ENCODE results near the gene TTYH3.

TTYH3 gene

DNA sequence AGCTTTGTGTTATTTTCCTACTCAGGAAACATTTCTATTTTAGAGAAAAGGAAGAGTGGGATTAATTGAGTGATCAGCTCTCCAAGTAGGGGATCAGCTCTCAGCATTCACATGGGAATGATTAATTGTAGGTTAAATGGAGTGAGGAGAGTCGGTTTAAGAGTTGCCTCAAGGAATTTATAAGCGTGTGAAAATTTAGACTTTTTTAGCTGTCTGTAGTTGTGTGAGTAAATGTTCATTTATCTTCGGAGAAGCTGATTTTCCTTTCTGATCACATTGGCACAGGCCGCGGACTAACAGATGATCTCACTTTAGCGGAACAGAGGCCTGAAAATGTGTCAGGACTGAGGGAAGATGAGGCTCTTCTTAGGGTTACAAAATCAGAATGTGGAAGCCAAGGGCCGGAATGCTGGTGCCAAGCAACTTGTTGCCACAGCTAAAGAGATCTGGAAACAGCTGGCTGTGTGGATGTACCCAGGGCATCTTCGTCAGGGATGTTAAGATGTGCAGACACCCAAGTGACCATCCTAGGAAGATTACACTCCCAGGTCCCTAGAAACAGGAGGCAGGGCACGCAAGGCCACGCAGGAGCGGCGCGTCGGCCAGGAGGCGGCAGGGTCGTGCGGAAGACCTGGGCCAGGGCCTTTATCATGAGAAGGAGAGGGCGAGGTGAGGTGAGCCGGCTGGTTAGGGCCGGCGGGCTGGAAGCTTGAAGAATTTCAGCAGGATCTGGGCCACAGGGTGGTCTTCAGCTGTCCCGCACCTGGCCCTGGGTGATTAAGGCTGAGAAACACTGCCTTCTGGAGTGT is 35.1 kb upstream of the TTYH3 start:
- Mint-ChIP-seq H3K4me1 (no peaks in the 10 kb centered on the region), H3K36me3 (peaks cover 5% of the 10 kb centered on the region), H3K4me3 (no peak overlapping the region), H3K27ac (no peak overlapping the region), H3K9me3 (no peaks in the 10 kb centered on the region)
- DNase-seq (ENCODE audit: low spot score in 2 of 2) (no peak), ATAC-seq (no peak)

DNA sequence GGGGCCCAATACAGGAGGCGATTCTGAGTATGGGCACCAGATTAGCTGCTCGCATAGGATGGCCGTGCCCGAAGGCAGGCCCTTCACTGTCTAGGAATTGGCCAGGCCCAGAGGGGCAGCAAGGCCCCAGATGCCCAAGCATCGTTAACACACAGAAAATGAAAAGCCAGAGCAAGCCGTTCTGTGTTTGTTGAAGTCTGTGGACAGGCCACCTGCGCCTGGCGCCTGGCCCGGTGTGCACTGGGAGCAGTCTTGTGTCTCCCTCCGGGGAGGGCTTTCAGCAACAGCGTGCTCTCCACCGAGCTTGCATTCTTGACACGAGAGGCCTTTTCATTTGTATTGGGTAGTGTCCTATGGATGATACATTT is 34.5 kb upstream of the TTYH3 start:
- ATAC-seq (no peak), DNase-seq (ENCODE audit: low spot score in 2 of 2) (no peak)
- H3K36me3 Mint-ChIP-seq = peaks cover 5% of the 10 kb centered on the region
- H3K4me1 Mint-ChIP-seq = no peaks in the 10 kb centered on the region
- no peak overlapping the region for H3K27ac Mint-ChIP-seq
- no peaks in the 10 kb centered on the region for H3K9me3 Mint-ChIP-seq
- no peak overlapping the region for H3K4me3 Mint-ChIP-seq

DNA sequence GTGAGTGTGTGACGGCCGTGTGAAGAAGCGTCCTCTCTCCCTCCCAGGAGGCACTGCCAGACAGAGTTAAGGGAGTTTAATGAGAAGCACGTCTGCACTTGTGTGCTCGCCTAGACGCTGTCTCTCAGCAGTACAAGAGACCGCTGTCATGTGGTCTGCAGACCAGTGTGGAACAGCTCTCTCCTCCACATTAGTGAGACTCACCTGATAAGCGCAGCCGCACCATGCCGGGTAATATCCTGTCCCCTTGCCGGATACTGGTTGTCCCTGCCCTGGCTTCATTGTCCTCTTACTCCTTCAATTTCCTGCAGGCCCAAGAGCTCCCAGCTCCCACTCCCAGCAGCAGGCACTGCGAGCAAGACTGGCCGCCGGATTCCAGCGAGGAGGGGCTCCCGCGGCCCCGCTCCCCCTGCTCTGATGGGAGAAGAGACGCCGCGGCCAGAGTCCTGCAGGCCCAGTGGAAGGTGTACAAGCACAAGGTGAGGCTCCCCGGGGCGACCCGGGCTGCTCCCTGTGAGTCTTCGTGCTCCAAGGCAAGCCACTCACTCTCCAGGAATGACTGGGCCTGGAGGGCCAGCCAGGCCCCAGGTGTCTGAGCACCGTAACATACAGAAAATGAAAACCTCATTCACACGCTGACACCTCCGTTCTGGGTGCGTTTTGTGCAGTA is 33.5 kb upstream of the TTYH3 start:
- H3K4me3 Mint-ChIP-seq = no peak overlapping the region
- H3K27ac Mint-ChIP-seq = no peak overlapping the region
- no peaks in the 10 kb centered on the region for H3K4me1 Mint-ChIP-seq
- ATAC-seq (peak; percentile 11), DNase-seq (ENCODE audit: low spot score in 2 of 2) (no peak)
- peaks cover 5% of the 10 kb centered on the region for H3K36me3 Mint-ChIP-seq
- H3K9me3 Mint-ChIP-seq = no peaks in the 10 kb centered on the region

DNA sequence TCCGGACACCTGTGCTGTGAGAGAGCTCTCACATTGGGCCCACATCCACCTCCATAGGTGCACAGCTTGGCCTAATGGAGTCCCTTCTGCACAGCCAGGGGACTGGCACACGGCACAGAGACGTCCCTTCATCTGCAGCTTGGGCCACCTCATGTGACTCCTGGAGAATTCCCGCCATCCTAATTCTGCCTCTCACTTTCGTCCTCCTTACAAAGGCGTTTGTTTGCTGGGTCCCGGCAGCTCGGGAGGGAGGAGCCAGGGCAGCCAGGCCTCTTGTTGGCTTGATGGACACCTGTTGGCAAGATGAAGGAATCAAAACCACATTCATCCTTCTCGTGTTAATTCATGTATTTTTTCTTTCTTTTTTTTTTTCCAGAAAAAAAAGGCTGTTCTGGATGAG is 30.7 kb upstream of the TTYH3 start:
- H3K4me1 Mint-ChIP-seq = no peaks in the 10 kb centered on the region
- no peak for ATAC-seq

DNA sequence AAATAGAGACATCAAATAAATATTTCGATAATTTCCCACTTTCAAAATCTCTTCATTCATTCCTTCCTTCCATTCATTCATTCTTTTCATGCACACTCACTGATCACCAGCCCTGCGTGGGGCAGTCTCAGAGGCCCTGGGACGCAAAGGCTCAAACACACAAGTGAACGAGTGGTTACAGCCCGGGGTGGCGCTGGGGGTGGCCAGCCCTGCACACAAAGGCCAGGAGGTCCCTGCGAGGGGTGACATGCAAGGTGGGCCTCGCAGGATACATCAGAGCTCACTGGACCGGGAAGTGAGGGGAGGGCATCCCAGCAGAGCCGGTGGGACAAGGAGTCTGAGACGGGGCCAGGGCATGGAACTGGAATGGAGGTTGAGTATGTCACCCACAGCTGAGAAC is 29.9 kb upstream of the TTYH3 start:
- no peak for ATAC-seq
- no peak for DNase-seq (ENCODE audit: low spot score in 2 of 2)
- Mint-ChIP-seq H3K9me3 (no peaks in the 10 kb centered on the region), H3K27ac (no peak overlapping the region), H3K4me1 (no peaks in the 10 kb centered on the region), H3K36me3 (no peaks in the 10 kb centered on the region), H3K4me3 (no peak overlapping the region)

More for the DNA sequence above, 30.7 kb upstream of the TTYH3 start:
- DNase-seq (ENCODE audit: low spot score in 2 of 2) = no peak
- Mint-ChIP-seq H3K27ac (no peak overlapping the region), H3K4me3 (no peak overlapping the region), H3K36me3 (no peaks in the 10 kb centered on the region), H3K9me3 (no peaks in the 10 kb centered on the region)

DNA sequence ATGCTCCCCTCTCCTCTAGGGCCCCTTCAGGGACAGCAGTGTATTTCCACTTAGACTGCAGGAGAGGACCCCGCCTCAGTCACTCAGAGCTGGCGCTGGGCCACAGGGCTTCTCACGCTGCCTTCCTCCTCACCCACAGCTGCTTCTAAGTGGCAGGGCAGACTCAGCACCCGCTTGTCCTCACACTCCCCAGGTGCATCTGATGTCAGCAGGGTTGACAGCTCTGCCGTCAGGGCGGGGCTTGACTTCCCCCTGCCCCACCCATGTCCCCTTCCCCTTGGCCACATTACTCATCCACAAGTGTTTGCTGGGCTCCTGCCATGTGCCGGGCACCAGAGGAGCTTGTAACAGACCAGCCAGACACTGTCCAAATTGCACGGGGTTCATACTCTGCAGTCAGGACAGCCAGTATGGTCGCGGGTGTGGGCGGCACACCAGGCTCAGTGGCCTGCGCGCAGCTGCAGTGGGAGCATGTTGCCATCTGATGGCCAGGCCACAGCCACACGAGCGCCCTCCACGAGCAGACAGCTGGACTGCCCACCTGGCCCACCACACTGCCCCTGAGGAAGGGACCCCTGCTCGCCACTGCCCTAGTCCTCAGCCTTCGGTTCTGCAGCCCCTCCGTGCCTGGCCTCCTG is 29.3 kb upstream of the TTYH3 start:
- Mint-ChIP-seq H3K4me3 (no peak overlapping the region), H3K27ac (no peak overlapping the region), H3K36me3 (no peaks in the 10 kb centered on the region), H3K9me3 (no peaks in the 10 kb centered on the region), H3K4me1 (peaks cover 2% of the 10 kb centered on the region)
- ATAC-seq = peak; percentile 17
- DNase-seq (ENCODE audit: low spot score in 2 of 2) = no peak

DNA sequence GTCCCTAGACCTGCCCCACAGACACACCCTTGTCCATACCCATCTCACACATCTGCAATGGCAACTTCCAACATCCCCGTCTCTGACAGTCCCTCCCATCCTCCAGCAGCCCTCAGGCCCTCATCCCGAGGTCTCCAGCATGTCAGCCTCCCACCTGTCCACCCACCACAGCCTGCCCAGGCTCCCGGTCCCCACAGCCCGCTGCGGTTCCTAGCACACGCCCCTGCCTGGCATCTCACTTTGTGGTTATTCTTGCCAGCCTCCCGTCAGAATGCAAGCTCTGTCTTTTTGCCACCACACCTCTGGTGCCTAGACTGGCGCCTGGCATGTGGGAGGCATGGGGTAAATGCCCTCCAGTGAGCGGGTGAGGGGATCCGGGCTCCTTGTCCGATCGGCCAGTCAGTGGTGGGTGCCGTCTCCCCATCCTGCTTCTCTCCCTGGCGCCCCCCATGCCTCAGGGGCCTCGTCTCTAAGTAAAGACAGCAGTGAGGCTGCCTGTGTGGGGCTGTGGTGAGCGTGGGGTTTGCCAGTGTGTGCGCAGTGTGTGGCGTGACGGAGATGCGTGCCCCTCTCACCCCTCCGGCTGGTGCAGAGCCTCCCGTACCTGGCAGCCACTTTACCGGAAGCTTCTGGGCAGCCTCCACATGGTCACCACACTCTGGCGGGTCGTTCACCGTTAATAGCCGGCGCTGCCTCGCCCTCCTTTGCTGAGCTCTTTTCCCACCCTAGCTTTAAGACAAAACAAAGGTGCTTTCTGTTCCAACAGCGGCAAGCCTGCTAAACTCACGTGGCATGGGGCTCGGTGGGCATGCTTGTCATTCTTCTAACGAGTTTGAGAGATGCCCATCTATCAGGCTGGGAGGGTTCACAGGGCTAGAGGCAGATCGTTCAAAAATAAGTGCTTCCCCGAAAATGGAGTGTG is 28.5 kb upstream of the TTYH3 start:
- H3K4me3 Mint-ChIP-seq = no peak overlapping the region
- H3K27ac Mint-ChIP-seq = no peak overlapping the region
- DNase-seq (ENCODE audit: low spot score in 2 of 2) = no peak
- ATAC-seq = no peak
- H3K9me3 Mint-ChIP-seq = no peaks in the 10 kb centered on the region
- no peaks in the 10 kb centered on the region for H3K36me3 Mint-ChIP-seq
- H3K4me1 Mint-ChIP-seq = peaks cover 7% of the 10 kb centered on the region

DNA sequence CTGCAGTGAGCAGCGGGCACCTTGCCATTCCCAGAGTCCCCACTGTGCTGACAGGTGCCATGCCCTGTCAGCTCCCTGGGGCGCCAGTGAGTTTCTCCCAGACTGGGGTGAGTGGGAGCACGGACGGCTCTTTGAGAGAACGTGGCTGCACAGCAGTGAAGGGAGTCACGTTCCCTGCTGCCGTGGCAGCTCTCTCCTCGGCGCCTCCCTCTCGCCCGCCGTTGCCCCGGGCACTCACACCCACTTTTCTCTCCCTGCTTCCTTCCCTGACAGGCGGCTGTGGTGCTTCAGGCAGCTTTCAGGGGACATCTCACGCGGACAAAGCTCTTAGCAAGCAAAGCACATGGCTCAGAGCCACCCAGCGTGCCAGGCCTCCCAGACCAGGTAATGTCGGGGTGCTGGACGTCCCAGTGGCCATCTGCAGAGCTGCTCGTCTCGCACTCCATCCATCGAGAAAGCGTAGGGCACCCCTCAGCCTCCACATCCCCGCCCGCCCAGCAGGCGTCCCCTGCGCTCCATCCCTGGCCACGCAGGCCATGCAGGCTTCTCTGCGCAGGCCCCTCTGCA is 27.1 kb upstream of the TTYH3 start:
- H3K9me3 Mint-ChIP-seq = no peaks in the 10 kb centered on the region
- peaks cover 13% of the 10 kb centered on the region for H3K4me1 Mint-ChIP-seq
- no peak overlapping the region for H3K4me3 Mint-ChIP-seq
- ATAC-seq = no peak
- H3K27ac Mint-ChIP-seq = no peak overlapping the region
- H3K36me3 Mint-ChIP-seq = no peaks in the 10 kb centered on the region
- DNase-seq (ENCODE audit: low spot score in 2 of 2) = no peak

DNA sequence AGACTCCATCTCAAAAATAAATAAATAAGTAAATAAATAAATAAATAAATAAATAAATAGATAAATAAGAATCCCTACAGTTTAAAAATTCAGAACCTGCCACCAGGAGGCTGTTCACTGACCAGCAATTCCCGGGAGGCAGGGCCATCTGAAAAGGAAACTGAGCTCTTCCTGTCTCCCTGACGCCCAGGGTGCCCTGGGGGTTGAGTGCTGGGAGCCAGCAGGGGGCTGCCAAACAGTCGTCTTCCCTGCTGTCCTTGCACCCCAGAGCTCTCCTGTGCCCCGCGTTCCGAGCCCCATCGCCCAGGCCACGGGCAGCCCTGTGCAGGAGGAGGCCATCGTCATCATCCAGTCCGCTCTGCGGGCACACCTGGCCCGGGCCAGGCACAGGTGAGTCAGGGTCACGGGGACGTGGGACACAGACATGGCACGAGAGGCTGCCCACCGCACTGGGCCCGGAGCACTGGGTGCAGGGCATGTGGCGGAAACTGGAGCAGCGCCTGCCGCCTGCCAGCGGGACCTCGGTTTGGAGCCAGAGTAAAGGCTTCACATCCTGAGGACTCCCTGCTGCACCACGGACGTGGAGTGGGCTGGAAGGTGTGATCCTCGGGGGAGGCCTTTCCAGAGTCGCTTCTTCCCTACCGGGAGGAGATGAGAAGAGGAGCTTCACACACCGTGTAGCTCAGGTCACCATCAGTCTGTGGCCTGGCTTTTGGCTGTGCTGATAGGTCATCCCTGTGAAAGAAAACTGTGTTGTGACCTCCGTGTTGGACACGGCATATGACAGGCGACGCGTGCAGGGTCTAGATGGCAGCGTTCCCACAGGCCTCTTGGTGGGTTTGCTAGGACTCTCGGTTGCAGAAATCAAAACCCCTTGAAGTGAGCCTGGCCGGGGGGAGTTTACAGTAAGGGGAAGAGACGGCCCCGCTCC is 25.9 kb upstream of the TTYH3 start:
- DNase-seq (ENCODE audit: low spot score in 2 of 2) = no peak
- peaks cover 13% of the 10 kb centered on the region for H3K4me1 Mint-ChIP-seq
- H3K36me3 Mint-ChIP-seq = no peaks in the 10 kb centered on the region
- H3K4me3 Mint-ChIP-seq = no peak overlapping the region
- no peaks in the 10 kb centered on the region for H3K9me3 Mint-ChIP-seq
- no peak overlapping the region for H3K27ac Mint-ChIP-seq
- ATAC-seq = no peak

DNA sequence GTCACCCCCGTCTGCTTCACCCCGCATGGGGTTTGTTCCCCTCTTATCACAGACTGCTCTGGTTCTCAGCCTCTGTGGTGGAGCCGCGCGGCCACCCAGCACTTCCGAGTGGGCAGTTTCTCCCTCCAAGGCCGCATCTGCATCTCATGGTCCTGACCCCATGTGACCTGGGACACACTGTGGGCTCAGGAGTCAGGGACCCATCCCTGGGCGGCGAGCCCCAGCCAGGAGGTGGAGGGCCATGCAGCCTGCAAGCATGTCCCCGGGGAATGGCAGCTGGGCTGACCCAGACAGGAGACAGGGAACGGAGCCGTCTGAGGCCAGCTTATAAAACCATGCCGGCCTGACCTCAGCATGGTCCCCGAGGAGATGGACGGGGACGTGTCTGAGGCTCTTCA is 25.2 kb upstream of the TTYH3 start:
- ATAC-seq = no peak
- peaks cover 13% of the 10 kb centered on the region for H3K4me1 Mint-ChIP-seq
- H3K9me3 Mint-ChIP-seq = no peaks in the 10 kb centered on the region
- H3K27ac Mint-ChIP-seq = no peak overlapping the region
- H3K4me3 Mint-ChIP-seq = no peak overlapping the region
- no peaks in the 10 kb centered on the region for H3K36me3 Mint-ChIP-seq
- no peak for DNase-seq (ENCODE audit: low spot score in 2 of 2)

DNA sequence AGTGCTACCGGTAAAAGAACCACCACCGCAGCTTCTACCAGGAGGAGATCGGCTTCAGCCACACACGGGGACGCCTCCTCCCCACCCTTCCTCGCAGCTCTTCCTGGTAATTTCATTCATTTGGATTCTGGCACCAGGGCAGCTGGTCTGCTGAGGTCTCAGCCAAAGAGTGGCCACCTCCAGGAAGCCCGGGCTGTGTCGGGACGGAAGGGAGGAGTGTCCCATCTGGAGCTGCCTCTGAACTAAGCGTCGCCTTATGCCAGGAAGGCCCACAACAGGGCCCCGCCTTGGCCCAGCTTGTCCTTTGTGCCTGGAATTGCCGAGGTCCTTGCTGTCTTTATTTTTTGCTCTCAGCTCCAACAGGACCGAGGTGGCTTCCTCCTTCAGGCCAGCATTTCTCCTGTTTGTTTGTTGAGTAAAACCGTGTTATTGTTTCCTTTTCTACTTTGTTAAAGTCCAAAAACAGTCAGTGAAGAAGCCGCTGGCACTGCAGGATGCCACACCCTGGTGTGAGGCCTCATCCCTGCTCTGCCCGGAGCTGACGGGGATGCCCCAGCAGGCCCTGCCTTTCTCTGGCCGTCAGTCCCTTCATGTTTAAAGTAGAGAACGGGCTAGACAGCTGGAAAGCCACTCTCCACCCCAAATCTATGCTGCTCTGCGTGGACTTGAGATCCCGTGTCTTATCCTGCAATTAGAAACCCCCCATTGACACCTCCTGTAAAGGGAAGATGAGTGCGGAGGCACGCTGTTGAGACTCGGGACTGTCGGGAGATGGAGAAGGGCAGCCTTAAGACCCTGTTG is 24.5 kb upstream of the TTYH3 start:
- H3K27ac Mint-ChIP-seq = no peak overlapping the region
- no peaks in the 10 kb centered on the region for H3K36me3 Mint-ChIP-seq
- H3K4me1 Mint-ChIP-seq = peaks cover 13% of the 10 kb centered on the region
- no peak overlapping the region for H3K4me3 Mint-ChIP-seq
- DNase-seq (ENCODE audit: low spot score in 2 of 2) (no peak), ATAC-seq (no peak)
- H3K9me3 Mint-ChIP-seq = no peaks in the 10 kb centered on the region

DNA sequence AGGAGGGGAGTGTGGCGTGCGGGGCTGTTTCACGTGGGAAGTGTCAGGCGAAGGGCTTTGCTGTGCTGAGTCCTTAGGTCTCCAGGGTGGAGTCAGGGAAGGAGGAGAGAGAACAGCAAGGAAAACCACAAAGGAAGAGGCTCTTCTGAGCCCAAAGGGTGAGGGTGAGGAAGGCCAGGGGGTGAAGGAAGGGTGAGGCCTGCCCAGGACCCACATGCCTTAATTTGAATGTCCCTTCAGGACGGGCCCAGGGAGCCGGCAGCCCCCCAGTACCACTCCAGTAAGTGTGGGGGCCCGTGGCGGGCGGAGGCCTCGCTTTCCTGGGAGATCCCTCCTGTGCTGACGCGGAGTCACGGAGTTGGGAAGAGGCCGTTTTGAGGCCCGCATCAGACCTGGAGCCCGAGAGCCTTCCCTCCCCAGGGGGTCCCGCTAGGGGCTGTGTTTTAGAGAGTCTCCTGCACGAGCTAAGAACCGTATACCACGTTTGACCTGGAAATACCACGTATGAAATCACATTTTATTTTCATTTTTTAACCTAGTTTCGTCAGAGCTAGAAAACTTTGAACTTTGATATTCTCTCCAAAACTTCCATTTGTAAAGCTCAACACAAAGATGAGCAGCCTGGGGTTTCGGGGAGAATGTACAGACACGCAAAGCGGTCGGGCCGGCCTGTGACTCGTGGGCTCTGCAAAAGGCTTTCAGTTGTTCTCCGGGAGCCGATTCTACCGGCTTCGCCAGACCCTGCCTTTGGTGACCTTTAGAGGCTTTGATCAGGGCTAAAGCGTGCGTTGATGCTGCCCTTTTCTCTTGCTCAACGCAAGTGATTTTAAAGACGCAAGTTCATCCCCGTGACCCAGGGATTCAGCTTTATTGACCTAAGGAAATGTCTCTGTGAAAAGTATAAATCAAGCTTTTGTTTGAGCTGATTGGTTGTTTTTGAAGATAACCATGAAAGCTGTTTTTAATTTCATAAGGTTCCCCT is 23.6 kb upstream of the TTYH3 start:
- Mint-ChIP-seq H3K4me1 (peaks cover 13% of the 10 kb centered on the region), H3K27ac (no peak overlapping the region), H3K36me3 (no peaks in the 10 kb centered on the region), H3K4me3 (no peak overlapping the region), H3K9me3 (no peaks in the 10 kb centered on the region)
- ATAC-seq = no peak
- DNase-seq (ENCODE audit: low spot score in 2 of 2) = no peak
